Calu3 (cell line): ENCODE measurements around the gene ARRDC2. TPM values are rescaled to one million over a fixed set of nuclear protein-coding genes. Genes with fewer than 3 reads are reported as not detected.

Source experiments
- BruUV-seq: library from RNA; stranded (reverse); fragments of 400-500 nt; replicated peaks from 2 replicates; lab custom pipeline; 2021; lab: Mats Ljungman, UMichigan
- CTCF ChIA-PET: fragments of 300-600 bp; sonication (Branson Sonifier 250); formaldehyde crosslinking; loops from one replicate; lab custom pipeline; 2022; ENCODE audit warnings: antibody characterized with exemption; lab: Charles Lee
- DNase-seq: peaks from one replicate; pipeline ENCODE4 v3.0.0; 2022
- H3K27ac Mint-ChIP-seq: one replicate; pipeline ENCODE4 v1.8.0; 2022; ENCODE audit warnings: mixed read lengths; ENCODE audit not compliant: unreplicated experiment
- H3K27me3 Mint-ChIP-seq: one replicate; pipeline ENCODE4 v1.8.0; 2022; ENCODE audit warnings: mixed read lengths; ENCODE audit not compliant: unreplicated experiment
- H3K36me3 Mint-ChIP-seq: one replicate; pipeline ENCODE4 v1.8.0; 2022; ENCODE audit warnings: mild to moderate bottlenecking, moderate library complexity, mixed read lengths; ENCODE audit not compliant: insufficient read depth, unreplicated experiment
- H3K4me1 Mint-ChIP-seq: one replicate; pipeline ENCODE4 v1.8.0; 2022; ENCODE audit warnings: mild to moderate bottlenecking, low read depth, mixed read lengths; ENCODE audit not compliant: unreplicated experiment
- H3K4me3 Mint-ChIP-seq: one replicate; pipeline ENCODE4 v1.8.0; 2022; ENCODE audit warnings: mild to moderate bottlenecking, low read depth, moderate library complexity, mixed read lengths; ENCODE audit not compliant: unreplicated experiment
- H3K9me3 Mint-ChIP-seq: one replicate; pipeline ENCODE4 v1.8.0; 2022; ENCODE audit warnings: low read depth, mixed read lengths; ENCODE audit not compliant: unreplicated experiment
- CTCF ChIP-seq: fragments of 200-600 bp; IDR thresholded peaks from one replicate; pipeline ENCODE4 v1.8.0; 2022; ENCODE audit warnings: antibody characterized with exemption; ENCODE audit not compliant: unreplicated experiment
- intact Hi-C: fragments of 100-400 bp; cut with micrococcal nuclease; formaldehyde crosslinking; loops from one replicate; pipeline ENCODE4 v1.10.0; 2022; ENCODE audit not compliant: unreplicated experiment
- total RNA-seq: library from RNA; stranded (reverse); gene quantifications from 2 replicates; pipeline ENCODE4 v1.2.3, GENCODE V29; 2022

ARRDC2 gene
- total RNA-seq, 1 experiment from 2014 or later: 15.8 TPM

- no peak for TF ChIP-seq CTCF
- Mint-ChIP-seq H3K27me3 (no peaks in the 10 kb centered on the region), H3K36me3 (no peaks in the 10 kb centered on the region), H3K27ac (no peak overlapping the region), H3K9me3 (no peaks in the 10 kb centered on the region), H3K4me1 (no peaks in the 10 kb centered on the region), H3K4me3 (no peak overlapping the region)
- DNase-seq: no peak
- intact Hi-C loops: no loop called here
- BruUV-seq: no TSS peak
- CTCF ChIA-PET: no interaction called here
These were observed 18.4 kb upstream of the ARRDC2 start for GRCh38 chr19:17989425-17990094.

- BruUV-seq: no TSS peak
- no peaks in the 10 kb centered on the region for H3K27me3 Mint-ChIP-seq
These were observed 14.7 kb upstream of the ARRDC2 start for GRCh38 chr19:17993076-17993813.

DNA sequence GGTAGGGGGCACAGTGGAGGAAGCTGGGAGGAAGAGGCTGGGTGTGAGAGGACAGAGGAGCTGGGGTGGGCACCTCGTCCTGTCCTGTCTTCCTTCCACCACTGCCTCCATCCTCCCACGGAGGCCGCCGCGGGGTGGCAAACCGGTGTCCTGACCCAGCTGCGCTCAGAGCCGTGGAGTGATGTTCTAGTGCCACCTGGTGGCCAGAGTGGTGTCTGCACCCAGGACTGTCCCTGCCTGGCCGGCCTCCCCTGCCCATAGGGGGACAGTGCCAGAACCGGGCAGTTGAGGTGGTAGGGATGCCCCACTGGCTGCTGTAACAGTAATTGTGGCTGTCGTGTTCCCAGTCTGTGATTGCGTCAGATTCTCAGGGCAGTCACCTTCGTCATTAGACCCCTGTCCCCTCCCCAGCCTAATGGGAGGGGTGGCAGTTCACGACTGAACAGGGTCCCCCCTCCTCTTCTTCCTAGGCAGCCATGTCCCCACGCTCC, 11.1 kb upstream of the ARRDC2 start:
- Mint-ChIP-seq H3K27me3 (no peaks in the 10 kb centered on the region), H3K27ac (no peak overlapping the region), H3K4me3 (no peak overlapping the region), H3K4me1 (peaks cover 8% of the 10 kb centered on the region), H3K36me3 (peaks cover 21% of the 10 kb centered on the region), H3K9me3 (no peaks in the 10 kb centered on the region)
- intact Hi-C loops: loop anchor here (1.0 kb wide), 1 partner anchor 59 kb away; no protein-coding TSS in a partner anchor
- peak; percentile 84 for TF ChIP-seq CTCF
- DNase-seq: peak; percentile 87
- CTCF ChIA-PET: interaction anchor here (3.5 kb wide), 1 partner anchor 59 kb away, joined by 29 read pairs; no protein-coding TSS in a partner anchor
- no TSS peak for BruUV-seq

More at GRCh38 chr19:17993076-17993813, 14.7 kb upstream of the ARRDC2 start:
- CTCF ChIA-PET: no interaction called here
- intact Hi-C loops: no loop called here
- peaks cover 5% of the 10 kb centered on the region for H3K36me3 Mint-ChIP-seq
- no peak overlapping the region for H3K27ac Mint-ChIP-seq
- DNase-seq: no peak
- no peaks in the 10 kb centered on the region for H3K9me3 Mint-ChIP-seq
- H3K4me1 Mint-ChIP-seq: no peaks in the 10 kb centered on the region
- no peak overlapping the region for H3K4me3 Mint-ChIP-seq
- no peak for TF ChIP-seq CTCF

- Mint-ChIP-seq H3K27ac (no peak overlapping the region), H3K9me3 (no peaks in the 10 kb centered on the region), H3K4me1 (peaks cover 8% of the 10 kb centered on the region), H3K27me3 (no peaks in the 10 kb centered on the region), H3K4me3 (no peak overlapping the region), H3K36me3 (peaks cover 33% of the 10 kb centered on the region)
- DNase-seq: peak; percentile 30
- intact Hi-C loops: no loop called here
- no TSS peak for BruUV-seq
- TF ChIP-seq CTCF: no peak
- CTCF ChIA-PET: interaction anchor here (0.6 to 1.0 kb wide), 3 partner anchors 60 to 139 kb away, joined by 3 to 14 read pairs (median 4); no protein-coding TSS in a partner anchor
These were observed 9.8 kb upstream of the ARRDC2 start for GRCh38 chr19:17997969-17998826.
